GM18508 (cell line): ENCODE data around the gene ITGA3.

Experiments used
- ATAC-seq: cut with Tn5 transposase; IDR thresholded peaks from one replicate; pipeline ENCODE4 v1.9.1; 2021; ENCODE audit warnings: moderate number of reproducible peaks; ENCODE audit not compliant: insufficient read depth, unreplicated experiment

The ITGA3 gene

DNA sequence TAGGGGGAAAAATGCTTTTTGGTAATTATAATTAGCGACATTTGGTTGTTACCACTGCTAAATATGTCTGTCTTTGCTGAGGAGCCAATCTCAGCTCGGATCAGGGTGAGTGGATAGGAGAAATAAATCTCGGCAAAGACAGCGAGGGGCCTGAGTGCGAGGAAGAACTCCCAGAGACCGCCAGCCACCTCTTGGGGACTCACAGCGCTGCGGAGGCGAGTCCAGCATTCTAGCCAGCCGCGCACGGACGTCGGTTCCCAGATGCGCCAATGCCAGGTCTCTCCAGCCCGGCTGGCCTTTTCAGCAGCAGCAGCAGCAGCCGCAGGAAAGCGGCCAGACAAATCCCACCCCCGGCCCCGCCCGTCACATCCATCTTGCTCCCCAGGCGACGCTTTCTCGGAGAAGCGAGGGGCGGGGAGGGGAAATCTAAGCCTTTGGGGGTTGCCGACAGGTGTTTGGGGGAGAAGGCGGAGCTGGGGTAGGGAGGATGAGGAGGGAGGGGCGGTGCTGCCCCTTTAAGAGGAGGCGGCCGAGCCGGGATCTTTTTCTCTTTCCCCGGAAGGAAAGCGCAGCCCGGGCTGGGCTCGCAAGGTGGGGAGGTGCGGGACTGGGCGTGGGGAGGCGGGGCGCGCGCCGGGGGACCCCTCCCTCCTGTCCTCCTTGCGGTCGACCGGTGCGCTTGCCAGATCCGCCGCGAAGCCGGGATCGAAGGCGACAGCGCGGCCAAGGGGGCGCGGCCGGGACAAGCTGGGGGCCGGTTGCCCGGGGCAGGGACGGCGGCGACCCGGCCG, at the start of gene ITGA3:
ITGA3 (plus strand) TSS at position 685 of the 791 bp plus-strand sequence. CDS start 330 bp downstream, outside the sequence.
- no peak for ATAC-seq

DNA sequence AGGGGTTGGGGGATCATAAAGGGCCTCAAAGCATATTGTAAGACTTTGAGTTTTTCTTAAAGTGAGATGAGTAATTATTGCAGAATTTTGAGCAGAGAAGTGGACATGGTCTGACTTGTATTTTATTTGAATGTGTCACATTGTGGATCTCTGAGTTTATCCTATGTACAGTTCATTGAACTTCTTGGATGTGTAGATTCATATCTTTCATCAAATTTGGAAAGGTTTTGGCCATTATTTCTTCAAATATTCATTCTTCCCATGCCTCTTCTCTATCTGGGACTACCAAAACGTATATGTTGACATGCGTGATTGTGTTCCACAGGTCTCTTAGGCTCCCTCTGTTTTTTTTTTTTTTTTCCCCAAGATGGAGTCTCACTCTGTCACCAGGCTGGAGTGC, 46.6 kb upstream of the ITGA3 start:
- no peak for ATAC-seq

DNA sequence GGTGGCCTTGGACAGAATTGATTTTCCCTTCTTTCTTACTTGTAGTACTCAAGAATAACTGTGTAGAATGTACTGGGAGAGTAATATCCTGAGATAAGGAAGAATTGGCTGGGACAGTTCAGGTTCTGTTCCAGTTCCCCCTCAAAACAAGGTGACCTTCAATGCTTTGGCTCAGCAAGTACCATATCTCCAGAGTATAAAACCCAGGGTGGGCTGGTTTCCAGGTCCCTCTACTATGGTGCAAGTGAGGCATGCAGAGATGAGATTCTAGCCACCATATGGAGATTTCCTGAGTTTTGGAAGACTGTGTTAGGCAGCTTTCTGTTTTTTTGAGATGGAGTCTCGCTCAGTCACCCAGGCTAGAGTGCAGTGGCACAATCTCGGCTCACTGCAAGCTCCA, 42.8 kb upstream of the ITGA3 start:
- no peak for ATAC-seq

DNA sequence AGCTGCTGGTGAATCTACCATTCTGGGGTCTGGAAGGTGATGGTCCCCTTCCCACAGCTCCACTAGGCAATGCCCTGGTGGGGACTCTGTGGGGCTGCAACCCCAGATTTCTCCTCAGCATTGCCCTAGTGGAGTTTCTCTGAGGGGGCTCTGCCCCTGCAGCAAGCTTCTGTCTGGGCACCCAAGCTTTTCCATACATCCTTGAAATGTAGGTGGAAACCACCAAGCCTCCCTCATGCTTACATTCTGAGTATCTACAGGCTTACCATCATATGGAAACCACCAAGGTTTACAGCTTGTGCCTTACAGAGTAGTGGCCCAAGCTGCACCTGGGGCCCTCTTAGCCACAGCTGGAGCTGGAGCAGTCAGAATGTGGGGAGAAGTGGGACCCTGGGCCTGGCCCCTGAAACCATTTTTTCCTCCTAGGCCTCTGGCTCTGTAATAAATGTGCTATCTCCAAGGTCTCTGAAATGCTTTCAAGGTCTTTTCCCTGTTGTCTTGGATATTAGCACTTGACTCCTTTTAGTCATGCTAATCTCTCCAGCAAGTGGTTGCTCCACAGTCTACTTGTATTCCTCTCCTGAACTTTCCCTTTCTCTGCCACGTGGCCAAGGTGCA, 41.3 kb upstream of the ITGA3 start:
- no peak for ATAC-seq

DNA sequence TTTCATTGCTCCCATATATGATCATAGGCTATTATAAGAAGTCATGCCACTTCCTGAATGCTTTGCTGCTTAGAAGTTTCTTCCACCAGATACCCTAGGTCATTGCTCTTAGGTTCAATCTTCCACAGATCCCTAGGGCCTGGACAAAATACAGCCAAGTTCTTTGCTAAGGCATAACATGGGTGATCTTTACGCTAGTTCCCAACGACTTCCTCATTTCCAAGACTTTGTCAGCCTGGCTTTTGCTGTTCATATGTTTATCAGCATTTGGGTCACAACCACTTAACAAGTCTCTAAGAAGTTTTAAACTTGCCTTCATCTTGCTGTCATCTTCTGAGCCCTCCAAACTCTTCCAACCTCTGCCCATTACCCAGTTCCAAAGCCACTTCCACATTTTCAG, 40.8 kb upstream of the ITGA3 start:
- no peak for ATAC-seq

DNA sequence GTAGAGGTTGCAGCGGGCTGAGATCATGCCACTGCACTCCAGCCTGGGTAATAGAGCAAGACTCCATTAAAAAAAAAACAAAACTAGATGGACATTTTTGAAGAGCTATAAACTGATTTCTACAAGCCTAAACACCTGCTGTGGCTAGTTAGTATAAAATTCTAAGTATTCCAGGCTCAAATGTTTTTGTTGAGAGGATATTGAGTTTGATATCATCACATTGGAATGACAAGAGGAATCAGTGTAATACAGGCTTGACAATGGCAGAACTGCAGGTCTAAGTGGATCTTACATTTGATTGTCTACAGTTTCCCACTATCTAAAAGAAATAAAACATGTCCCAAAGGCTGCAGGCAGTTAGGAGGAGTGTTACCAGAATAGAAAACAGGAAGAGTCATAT, 37.0 kb upstream of the ITGA3 start:
- no peak for ATAC-seq

DNA sequence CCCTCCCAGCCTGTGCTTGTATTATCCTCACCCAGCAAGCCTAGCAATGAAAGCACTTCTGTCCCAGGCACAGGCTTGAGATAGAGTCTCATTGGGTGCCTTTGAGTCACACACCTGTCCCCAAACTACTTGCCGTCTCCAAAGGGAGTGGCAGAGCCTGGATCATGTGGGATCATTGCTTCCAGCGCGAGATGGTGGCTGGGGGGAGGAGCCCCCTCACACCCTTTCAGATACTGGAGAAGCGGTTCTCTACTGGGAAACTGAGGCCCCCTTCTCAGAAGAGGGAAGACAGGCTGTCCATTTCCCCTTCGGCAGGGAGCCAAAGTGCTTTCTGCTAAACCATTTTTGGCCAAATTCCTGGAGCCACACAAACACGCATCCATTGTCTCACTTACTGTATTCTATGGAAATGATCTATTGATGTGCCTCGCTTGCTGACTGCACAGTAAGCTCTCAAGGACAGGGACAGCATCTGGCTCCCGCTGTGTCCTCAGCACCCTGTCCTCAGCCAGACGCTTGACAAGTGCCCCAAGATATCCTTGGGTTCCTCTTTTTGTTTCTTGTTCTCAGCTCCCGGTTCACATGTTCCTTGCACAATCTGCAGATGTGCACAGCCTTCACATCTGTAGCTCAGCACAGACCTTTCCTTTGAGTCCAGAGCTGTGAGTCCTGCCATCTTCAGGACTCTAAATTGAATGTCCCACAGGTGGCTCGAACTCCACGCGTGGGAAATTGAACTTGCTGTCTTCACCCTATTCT, 34.9 kb upstream of the ITGA3 start:
- no peak for ATAC-seq

DNA sequence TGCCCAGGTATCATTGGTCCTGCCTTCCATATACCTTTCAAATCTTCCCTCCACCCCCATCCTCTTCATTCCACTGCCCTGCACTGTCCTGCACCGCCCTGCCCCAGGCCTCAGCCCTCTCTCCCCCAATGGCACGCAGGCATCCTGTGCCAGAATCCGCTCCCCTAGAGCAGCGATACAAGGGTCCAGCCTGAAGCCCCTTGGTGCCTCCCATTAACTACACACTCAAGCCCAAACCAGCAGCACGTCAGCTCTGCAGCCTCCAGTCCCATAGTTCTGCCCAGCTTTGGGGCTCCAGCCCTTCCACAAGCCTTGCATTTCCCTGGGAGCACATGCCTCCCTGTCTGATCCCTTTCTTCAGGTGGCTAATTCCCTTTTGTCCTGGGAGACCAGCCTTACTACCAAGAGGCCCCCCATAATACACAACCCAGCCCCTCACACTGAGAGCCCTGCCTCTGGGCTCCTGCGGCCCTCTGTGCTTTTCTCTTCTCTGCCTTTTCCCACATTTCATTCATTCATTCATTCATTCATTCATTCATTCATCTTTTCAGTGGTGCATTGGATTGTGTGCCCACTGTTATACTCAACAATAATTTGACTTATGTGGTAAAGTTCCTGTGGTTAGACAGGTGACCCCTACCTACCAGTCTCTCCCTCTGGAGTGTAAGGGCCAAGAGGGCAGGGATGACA, 34.1 kb upstream of the ITGA3 start:
- ATAC-seq = no peak

DNA sequence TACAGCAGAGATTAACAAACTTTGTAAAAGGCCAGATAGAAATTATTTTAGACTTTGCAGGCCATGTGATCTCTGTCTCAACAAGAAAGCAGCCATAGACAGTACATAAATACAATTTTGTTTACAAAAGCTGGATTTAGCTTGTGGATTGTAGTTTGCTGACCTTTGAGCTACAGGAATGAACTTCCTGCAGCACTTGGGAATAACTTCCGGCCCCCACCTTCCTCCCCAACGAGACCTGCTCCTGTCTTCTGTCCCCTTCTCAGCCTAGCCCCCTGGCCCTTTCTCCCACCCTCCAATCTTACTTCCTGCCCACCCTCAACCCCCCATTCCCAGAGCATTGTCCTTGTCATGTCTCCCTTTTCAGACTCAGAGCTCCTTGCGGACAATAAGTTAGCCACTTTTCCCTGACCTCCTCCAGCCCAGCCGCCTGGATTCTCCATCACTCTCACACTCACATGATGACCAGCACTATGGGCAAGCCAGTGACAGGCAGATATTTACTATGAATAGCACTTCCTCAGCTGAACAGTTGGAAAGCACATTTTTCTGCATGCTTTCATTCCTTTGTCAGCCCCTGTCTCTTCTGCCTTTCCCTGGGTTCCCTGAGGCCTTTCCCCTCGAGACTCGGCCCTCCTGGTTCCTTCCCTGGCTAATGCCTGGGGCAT, 33.3 kb upstream of the ITGA3 start:
- ATAC-seq = no peak

DNA sequence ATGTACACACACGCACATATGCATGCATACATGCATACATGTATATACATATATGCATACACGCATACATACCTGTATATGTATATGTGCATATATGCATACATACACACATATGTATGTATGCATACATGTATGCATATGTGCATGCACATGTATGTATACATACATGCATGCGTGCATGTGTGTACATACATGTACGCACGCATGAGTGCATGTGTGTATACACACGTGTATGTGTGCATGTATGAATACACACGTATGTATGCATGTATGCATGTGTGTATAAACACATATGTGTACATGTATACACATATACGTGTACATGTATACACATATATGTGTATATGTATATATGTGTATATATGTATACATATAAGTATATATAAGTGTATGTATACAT, 32.4 kb upstream of the ITGA3 start:
- no peak for ATAC-seq

DNA sequence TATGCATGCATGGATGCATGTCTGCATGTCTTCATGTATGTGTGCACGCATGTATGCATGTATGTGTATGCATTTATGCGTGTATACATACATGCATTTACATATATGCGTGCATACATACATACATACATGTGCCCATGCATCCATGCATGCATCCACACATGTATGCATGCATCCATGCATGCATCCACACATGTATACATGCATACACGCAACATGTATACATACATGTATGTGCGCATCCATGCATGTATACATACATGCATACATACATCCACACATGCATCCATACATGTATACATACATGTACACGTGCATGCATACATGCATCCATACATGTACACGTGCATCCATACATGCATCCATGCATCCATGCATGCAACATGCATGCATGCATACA, 31.1 kb upstream of the ITGA3 start:
- no peak for ATAC-seq

DNA sequence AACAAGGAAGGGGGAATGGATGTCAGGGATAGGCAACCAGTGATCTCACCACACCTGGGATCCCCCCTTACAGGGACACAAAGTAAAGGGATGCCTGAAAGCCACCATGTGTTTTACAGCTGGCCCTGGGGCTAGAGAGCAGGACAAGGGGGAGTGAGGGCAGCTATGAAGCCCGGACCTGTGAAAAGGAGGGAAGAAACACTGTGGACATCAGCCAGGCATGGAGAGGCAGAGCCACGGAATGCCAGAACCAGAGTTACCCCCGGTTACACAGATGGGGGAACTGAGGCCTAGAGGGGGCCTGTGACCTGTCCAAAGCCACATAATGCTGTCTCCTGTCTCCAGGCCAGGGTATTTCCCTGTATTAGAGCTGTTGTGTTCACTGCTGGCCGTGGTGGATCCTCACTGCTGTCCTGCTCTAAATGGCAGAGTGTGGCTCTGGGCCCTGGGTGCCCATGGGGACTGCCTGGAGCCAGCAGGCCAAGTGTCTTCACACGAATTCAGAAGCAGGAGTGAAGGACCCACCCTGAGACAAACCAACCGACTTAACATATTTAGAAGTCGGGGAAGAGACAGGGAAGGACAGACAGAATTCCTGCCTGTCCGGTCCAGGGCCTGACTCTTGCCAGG, 29.7 kb upstream of the ITGA3 start:
- ATAC-seq = no peak

DNA sequence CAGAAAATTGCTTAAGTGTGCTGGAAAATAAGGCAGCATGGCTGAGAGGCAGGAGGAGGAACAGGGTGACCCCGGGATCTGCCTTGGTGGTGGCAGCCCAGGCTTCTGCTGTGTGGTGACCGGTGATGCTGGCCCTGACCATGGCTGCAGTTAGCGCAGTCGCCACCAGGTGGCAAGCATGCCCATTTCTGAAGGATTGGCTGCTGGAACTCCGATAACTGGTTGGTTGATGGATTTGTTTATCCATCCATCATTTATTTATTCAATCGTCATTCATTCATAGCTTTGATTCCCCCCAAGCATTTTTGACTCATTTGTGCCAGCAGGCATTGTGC, 29.1 kb upstream of the ITGA3 start:
- ATAC-seq = no peak

DNA sequence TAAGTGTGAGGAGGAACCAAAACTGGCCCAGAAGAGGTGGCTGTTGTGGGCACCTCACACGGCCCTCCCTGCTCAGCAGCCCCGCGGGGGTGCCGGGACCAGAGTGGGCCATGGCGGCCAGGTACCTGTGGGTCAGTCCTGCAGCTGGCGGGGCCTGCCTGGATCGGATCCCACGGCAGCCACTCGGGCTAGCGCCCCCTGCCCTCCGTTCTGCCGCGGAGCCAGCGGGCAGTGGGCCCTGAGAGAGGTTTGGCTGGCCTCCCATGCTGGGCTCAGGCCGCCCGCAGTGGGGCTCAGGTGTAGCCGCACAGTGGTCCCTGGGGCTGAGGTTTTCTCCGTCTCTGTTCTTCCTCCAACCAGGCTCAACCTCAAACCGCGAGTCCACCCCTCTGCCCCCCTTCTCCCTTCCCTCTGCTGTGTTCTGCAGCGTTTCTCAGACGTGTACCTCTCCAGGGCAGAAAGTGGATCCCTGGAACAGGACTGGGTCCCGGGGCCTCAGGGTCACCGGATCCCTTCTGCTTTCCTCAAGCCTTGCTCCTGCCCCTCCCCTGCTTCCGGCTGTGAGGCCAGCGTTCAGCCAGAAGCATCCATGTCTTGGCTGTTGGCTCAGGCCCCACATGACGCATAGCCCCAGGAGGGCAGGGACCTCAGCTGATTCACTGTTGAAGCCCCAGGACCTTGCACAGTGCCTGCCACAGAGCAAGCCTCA, 28.6 kb upstream of the ITGA3 start:
- no peak for ATAC-seq

DNA sequence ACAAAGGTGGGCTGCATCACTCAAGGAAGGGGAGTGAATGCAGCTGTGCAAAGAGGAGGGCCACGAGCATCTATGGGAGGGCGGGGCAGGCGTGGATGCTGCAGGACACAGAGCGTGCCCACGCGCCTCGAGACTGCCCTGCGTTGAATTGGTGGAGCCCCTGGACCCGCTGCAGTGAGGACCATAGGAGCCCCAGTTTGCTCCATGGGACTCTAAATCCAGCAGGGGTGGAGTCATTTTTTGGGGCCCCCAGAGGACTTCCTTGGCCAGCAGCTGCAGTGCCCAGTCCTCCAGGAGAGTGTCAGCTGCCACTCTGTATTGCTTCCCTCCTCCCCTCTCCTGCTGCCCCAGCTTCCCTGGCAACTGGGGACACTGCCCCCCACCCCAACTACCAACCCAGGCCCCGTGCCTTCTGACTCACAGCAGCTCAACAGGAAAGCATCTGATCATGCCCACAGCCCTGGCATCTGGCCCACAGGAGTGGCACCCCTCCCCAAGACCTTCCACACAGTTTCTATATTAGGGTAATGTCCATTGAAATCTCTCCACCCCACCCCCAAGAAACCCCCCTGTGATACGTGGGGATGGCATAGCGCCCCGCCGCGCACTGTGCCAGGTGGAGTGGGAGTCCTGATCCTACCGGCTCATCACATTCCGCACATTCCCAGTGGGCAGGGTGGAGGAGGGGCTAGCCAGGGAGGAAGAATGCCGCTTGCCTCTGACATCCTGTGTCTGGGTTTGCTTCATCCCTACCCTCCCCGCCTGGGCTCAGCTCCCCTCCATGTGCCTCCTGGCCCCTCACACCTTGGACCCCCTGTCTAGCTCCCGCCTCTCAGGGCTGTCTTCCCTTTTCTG, 27.8 kb upstream of the ITGA3 start:
- ATAC-seq = no peak

DNA sequence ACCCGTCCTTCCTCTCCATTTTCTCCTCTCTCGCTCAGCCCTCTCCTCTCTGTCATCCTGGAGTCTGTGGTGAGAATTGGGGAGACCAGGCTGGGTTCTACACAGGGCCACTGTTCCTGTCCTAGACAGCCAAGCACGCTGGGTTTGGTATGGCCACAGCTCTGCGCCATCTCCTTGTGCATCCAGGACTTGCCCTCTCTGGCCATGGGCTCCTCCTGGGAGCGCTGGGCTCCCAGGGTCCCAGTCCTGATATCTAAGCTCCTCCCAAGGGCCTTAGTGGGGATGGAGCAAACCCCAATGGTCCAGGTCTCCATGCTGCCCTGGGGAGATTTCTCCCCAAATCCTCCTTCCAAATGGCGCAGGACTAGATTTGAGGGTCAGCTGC, 27.2 kb upstream of the ITGA3 start:
- ATAC-seq = no peak

DNA sequence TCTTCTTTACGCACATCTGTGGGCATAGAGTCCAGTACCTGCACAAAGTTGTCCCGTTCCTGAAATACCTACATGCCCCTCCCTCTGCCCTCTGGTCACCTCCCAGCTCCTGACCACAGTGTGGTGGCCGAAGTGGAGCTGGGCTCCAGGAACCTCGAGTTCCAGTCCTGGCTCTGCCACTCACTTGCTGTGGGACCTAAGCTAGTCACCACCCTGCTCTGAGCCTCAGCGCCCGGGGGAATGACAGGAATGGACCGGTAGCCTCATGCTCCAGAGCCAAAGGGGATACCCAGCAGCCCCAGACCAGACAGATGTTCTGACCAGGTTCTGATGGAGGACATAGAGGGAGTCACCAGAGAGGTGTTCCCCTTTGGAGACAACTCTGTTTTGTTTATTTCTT, 26.7 kb upstream of the ITGA3 start:
- no peak for ATAC-seq

DNA sequence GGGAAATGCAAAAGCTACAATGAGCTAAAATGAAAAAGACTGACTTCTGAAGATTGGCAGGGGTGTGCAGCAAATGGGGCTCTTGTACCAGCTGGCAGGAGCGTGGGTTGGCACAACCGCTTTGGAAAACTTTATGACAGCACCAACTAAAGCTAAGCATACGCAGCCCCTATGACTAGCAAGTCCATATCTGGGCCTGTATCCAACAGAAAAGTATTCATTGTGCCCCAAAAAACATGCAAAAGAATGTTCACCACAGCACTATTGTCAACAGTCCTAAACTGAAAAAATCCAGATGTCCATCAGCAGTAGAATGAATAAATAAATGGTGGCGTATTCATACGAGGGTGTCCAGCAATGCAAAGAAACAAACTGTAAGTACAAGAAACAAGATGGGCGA, 22.6 kb upstream of the ITGA3 start:
- ATAC-seq = no peak
